Activated CD4-positive, alpha-beta memory T cell treated with anti-CD3 and anti-CD28 coated beads for 36 hours (primary cell): Measurements from ENCODE around the gene PPM1B. TPM values are rescaled to one million over a fixed set of nuclear protein-coding genes. Genes with fewer than 3 reads are reported as not detected.

Experiments used
- CTCF ChIA-PET: fragments of 350-600 bp; sonication (Branson Sonifier 250); formaldehyde crosslinking; loops from one replicate; lab custom pipeline; 2021; ENCODE audit warnings: antibody characterized with exemption, inconsistent platforms; lab: Charles Lee
- POLR2A ChIA-PET: fragments of 350-600 bp; sonication (Branson Sonifier 250); formaldehyde crosslinking; loops from one replicate; lab custom pipeline; 2021; ENCODE audit warnings: antibody characterized with exemption; lab: Charles Lee
- DNase-seq: peaks from one replicate; pipeline ENCODE4 v3.0.0-alpha.2; 2020
- H3K27ac Mint-ChIP-seq: one replicate; pipeline ENCODE4 v1.8.0; 2021; ENCODE audit warnings: mixed read lengths
- H3K27me3 Mint-ChIP-seq: one replicate; pipeline ENCODE4 v1.8.0; 2021; ENCODE audit warnings: mixed read lengths
- H3K36me3 Mint-ChIP-seq: one replicate; pipeline ENCODE4 v1.8.0; 2021; ENCODE audit warnings: mixed read lengths
- H3K4me1 Mint-ChIP-seq: one replicate; pipeline ENCODE4 v1.8.0; 2021; ENCODE audit warnings: low read depth, mixed read lengths
- H3K4me3 Mint-ChIP-seq: one replicate; pipeline ENCODE4 v1.8.0; 2021; ENCODE audit warnings: mild to moderate bottlenecking, mixed read lengths
- H3K9me3 Mint-ChIP-seq: one replicate; pipeline ENCODE4 v1.8.0; 2021; ENCODE audit warnings: mixed read lengths
- intact Hi-C: fragments of 100-400 bp; cut with micrococcal nuclease; formaldehyde crosslinking; loops from one replicate; pipeline ENCODE4 v1.15.1; 2023
- total RNA-seq, 2 experiments: library from RNA; stranded (reverse); gene quantifications; one replicate each; pipeline ENCODE4 v1.2.3, GENCODE V29; 2021

Gene PPM1B
- total RNA-seq, 2 experiments from 2014 or later = 41.6 to 45.2 TPM

- H3K4me1 Mint-ChIP-seq = peaks cover 5% of the 10 kb centered on the region
- no peak for DNase-seq
- H3K27me3 Mint-ChIP-seq = no peaks in the 10 kb centered on the region
- H3K9me3 Mint-ChIP-seq = peaks cover 2% of the 10 kb centered on the region
- no peak overlapping the region for H3K27ac Mint-ChIP-seq
- no peaks in the 10 kb centered on the region for H3K36me3 Mint-ChIP-seq
- intact Hi-C loops = no loop called here
- H3K4me3 Mint-ChIP-seq = no peak overlapping the region
- ChIA-PET POLR2A (no interaction called here), CTCF (no interaction called here)
These were observed 32.4 kb upstream of the PPM1B start for GRCh38 chr2:44136252-44136651.

GRCh38 chr2:44137048-44137447 is 31.6 kb upstream of the PPM1B start:
- H3K4me1 Mint-ChIP-seq = peaks cover 5% of the 10 kb centered on the region
- intact Hi-C loops = no loop called here
- no peaks in the 10 kb centered on the region for H3K36me3 Mint-ChIP-seq
- POLR2A ChIA-PET = no interaction called here
- DNase-seq = no peak
- H3K27me3 Mint-ChIP-seq = no peaks in the 10 kb centered on the region
- CTCF ChIA-PET = no interaction called here
- no peak overlapping the region for H3K4me3 Mint-ChIP-seq
- H3K9me3 Mint-ChIP-seq = no peaks in the 10 kb centered on the region
- H3K27ac Mint-ChIP-seq = no peak overlapping the region

- Mint-ChIP-seq H3K27me3 (peaks cover 1% of the 10 kb centered on the region), H3K4me1 (peaks cover 5% of the 10 kb centered on the region), H3K27ac (no peak overlapping the region), H3K9me3 (no peaks in the 10 kb centered on the region), H3K4me3 (no peak overlapping the region), H3K36me3 (no peaks in the 10 kb centered on the region)
- intact Hi-C loops = no loop called here
- ChIA-PET CTCF (no interaction called here), POLR2A (no interaction called here)
- no peak for DNase-seq
These were observed 30.7 kb upstream of the PPM1B start for GRCh38 chr2:44137872-44138551.

GRCh38 chr2:44139741-44140140 is 28.9 kb upstream of the PPM1B start:
- POLR2A ChIA-PET = no interaction called here
- CTCF ChIA-PET = no interaction called here

GRCh38 chr2:44142306-44142705 is 26.4 kb upstream of the PPM1B start:
- CTCF ChIA-PET = interaction anchor here (1.2 kb wide), 1 partner anchor 98 kb away, joined by 3 read pairs; no protein-coding TSS in a partner anchor
- no peaks in the 10 kb centered on the region for H3K9me3 Mint-ChIP-seq
- H3K27me3 Mint-ChIP-seq = peaks cover 1% of the 10 kb centered on the region
- H3K4me1 Mint-ChIP-seq = peaks cover 5% of the 10 kb centered on the region
- no peak for DNase-seq
- POLR2A ChIA-PET = no interaction called here
- H3K36me3 Mint-ChIP-seq = no peaks in the 10 kb centered on the region
- no peak overlapping the region for H3K27ac Mint-ChIP-seq
- intact Hi-C loops = no loop called here
- no peak overlapping the region for H3K4me3 Mint-ChIP-seq

More at GRCh38 chr2:44139741-44140140, 28.9 kb upstream of the PPM1B start:
- Mint-ChIP-seq H3K9me3 (no peaks in the 10 kb centered on the region), H3K27ac (no peak overlapping the region), H3K27me3 (peaks cover 1% of the 10 kb centered on the region), H3K36me3 (no peaks in the 10 kb centered on the region), H3K4me3 (no peak overlapping the region), H3K4me1 (peaks cover 5% of the 10 kb centered on the region)
- intact Hi-C loops = no loop called here
- DNase-seq = no peak

GRCh38 chr2:44143701-44144100 is 25.0 kb upstream of the PPM1B start:
- peaks cover 5% of the 10 kb centered on the region for H3K4me1 Mint-ChIP-seq
- H3K27me3 Mint-ChIP-seq = peaks cover 1% of the 10 kb centered on the region
- H3K36me3 Mint-ChIP-seq = no peaks in the 10 kb centered on the region
- POLR2A ChIA-PET = no interaction called here
- H3K27ac Mint-ChIP-seq = no peak overlapping the region
- no peak for DNase-seq
- CTCF ChIA-PET = interaction anchor here (1.2 kb wide), 1 partner anchor 100 kb away, joined by 3 read pairs; no protein-coding TSS in a partner anchor
- intact Hi-C loops = no loop called here
- no peak overlapping the region for H3K4me3 Mint-ChIP-seq
- H3K9me3 Mint-ChIP-seq = no peaks in the 10 kb centered on the region

GRCh38 chr2:44148999-44149398 is 19.7 kb upstream of the PPM1B start:
- Mint-ChIP-seq H3K36me3 (no peaks in the 10 kb centered on the region), H3K27ac (no peak overlapping the region), H3K4me3 (no peak overlapping the region), H3K4me1 (no peaks in the 10 kb centered on the region), H3K9me3 (no peaks in the 10 kb centered on the region), H3K27me3 (no peaks in the 10 kb centered on the region)
- intact Hi-C loops = no loop called here
- CTCF ChIA-PET = interaction anchor here (0.6 kb wide), 1 partner anchor 256 kb away, joined by 3 read pairs; no protein-coding TSS in a partner anchor
- POLR2A ChIA-PET = no interaction called here
- no peak for DNase-seq

- no peaks in the 10 kb centered on the region for H3K9me3 Mint-ChIP-seq
- H3K4me1 Mint-ChIP-seq = no peaks in the 10 kb centered on the region
- intact Hi-C loops = no loop called here
- H3K4me3 Mint-ChIP-seq = no peak overlapping the region
- no peaks in the 10 kb centered on the region for H3K27me3 Mint-ChIP-seq
- H3K27ac Mint-ChIP-seq = no peak overlapping the region
- POLR2A ChIA-PET = no interaction called here
- H3K36me3 Mint-ChIP-seq = no peaks in the 10 kb centered on the region
- DNase-seq = no peak
- CTCF ChIA-PET = interaction anchor here (1.4 kb wide), 1 partner anchor 329 kb away, joined by 4 read pairs; no protein-coding TSS in a partner anchor
These were observed 18.2 kb upstream of the PPM1B start for GRCh38 chr2:44150473-44150872.

- no peaks in the 10 kb centered on the region for H3K9me3 Mint-ChIP-seq
- no peak overlapping the region for H3K4me3 Mint-ChIP-seq
- no peak for DNase-seq
- ChIA-PET POLR2A (no interaction called here), CTCF (no interaction called here)
- H3K27ac Mint-ChIP-seq = no peak overlapping the region
- H3K36me3 Mint-ChIP-seq = no peaks in the 10 kb centered on the region
- intact Hi-C loops = no loop called here
- H3K27me3 Mint-ChIP-seq = no peaks in the 10 kb centered on the region
- H3K4me1 Mint-ChIP-seq = no peaks in the 10 kb centered on the region
These were observed 15.6 kb upstream of the PPM1B start for GRCh38 chr2:44152865-44153669.

GRCh38 chr2:44155666-44156446 is 12.8 kb upstream of the PPM1B start:
- Mint-ChIP-seq H3K4me3 (no peak overlapping the region), H3K27me3 (no peaks in the 10 kb centered on the region), H3K27ac (no peak overlapping the region), H3K4me1 (no peaks in the 10 kb centered on the region), H3K36me3 (no peaks in the 10 kb centered on the region), H3K9me3 (no peaks in the 10 kb centered on the region)
- ChIA-PET CTCF (no interaction called here), POLR2A (no interaction called here)
- intact Hi-C loops = no loop called here
- no peak for DNase-seq

- intact Hi-C loops = no loop called here
These were observed 4.9 kb upstream of the PPM1B start for GRCh38 chr2:44163777-44164176.

GRCh38 chr2:44164617-44165016 is 4.1 kb upstream of the PPM1B start:
- Mint-ChIP-seq H3K27ac (no peak overlapping the region), H3K4me1 (peaks cover 7% of the 10 kb centered on the region), H3K27me3 (no peaks in the 10 kb centered on the region), H3K4me3 (no peak overlapping the region), H3K36me3 (peaks cover 4% of the 10 kb centered on the region), H3K9me3 (peaks cover 7% of the 10 kb centered on the region)
- ChIA-PET CTCF (no interaction called here), POLR2A (interaction anchor here (1.0 kb wide), 1 partner anchor 76 kb away, joined by 6 read pairs; no protein-coding TSS in a partner anchor)
- DNase-seq = no peak
- intact Hi-C loops = loop anchor here (5.0 kb wide), 1 partner anchor 567 kb away; the partner anchor contains the start of gene THADA

More at GRCh38 chr2:44163777-44164176, 4.9 kb upstream of the PPM1B start:
- POLR2A ChIA-PET = no interaction called here
- CTCF ChIA-PET = no interaction called here
- Mint-ChIP-seq H3K9me3 (peaks cover 7% of the 10 kb centered on the region), H3K27ac (no peak overlapping the region), H3K36me3 (peaks cover under 1% of the 10 kb centered on the region), H3K4me3 (no peak overlapping the region), H3K27me3 (no peaks in the 10 kb centered on the region), H3K4me1 (peaks cover 7% of the 10 kb centered on the region)
- no peak for DNase-seq
